PC-9 (cell line): Measurements from ENCODE around the gene CYB5B. TPM values are rescaled to one million over a fixed set of nuclear protein-coding genes. Genes with fewer than 3 reads are reported as not detected.

Source experiments
- BruUV-seq: library from RNA; stranded (reverse); fragments of 400-500 nt; replicated peaks from 2 replicates; lab custom pipeline; 2021; lab: Mats Ljungman, UMichigan
- CTCF ChIA-PET: fragments of 300-600 bp; sonication (Branson Sonifier 250); formaldehyde crosslinking; loops from one replicate; lab custom pipeline; 2022; ENCODE audit warnings: antibody characterized with exemption; lab: Charles Lee
- POLR2A ChIA-PET: fragments of 300-600 bp; sonication (Branson Sonifier 250); formaldehyde crosslinking; loops from one replicate; lab custom pipeline; 2022; ENCODE audit warnings: antibody characterized with exemption; ENCODE audit not compliant: unreplicated experiment; lab: Charles Lee
- DNase-seq, 2 experiments: peaks; one replicate each; pipeline versions ENCODE4 v3.0.0 to v3.0.0-alpha.2; 2015 to 2022; ENCODE audit warnings: mixed read lengths in 1 of 2
- H2AFZ ChIP-seq: fragments of 200-600 bp; sonication (generic); 2 replicates; pipeline ENCODE4 v1.8.1; 2017; ENCODE audit warnings: antibody characterized with exemption
- H3F3A ChIP-seq: fragments of 200-600 bp; sonication (generic); 2 replicates; pipeline ENCODE4 v1.8.1; 2017; ENCODE audit warnings: antibody characterized with exemption, mild to moderate bottlenecking, low read depth; ENCODE audit not compliant: insufficient read depth
- H3K27ac ChIP-seq: fragments of 200-600 bp; sonication (generic); 2 replicates; pipeline ENCODE4 v1.6.1; 2016; ENCODE audit warnings: mixed run types
- H3K27me3 ChIP-seq: fragments of 200-600 bp; sonication (generic); 2 replicates; pipeline ENCODE4 v1.6.1; 2016; ENCODE audit warnings: low read depth, mixed run types; ENCODE audit not compliant: insufficient read depth
- H3K36me3 ChIP-seq: fragments of 200-600 bp; sonication (generic); 2 replicates; pipeline ENCODE4 v1.6.1; 2016; ENCODE audit warnings: low read depth, mixed run types
- H3K4me1 ChIP-seq: fragments of 200-600 bp; sonication (generic); replicated peaks from 2 replicates; pipeline ENCODE4 v1.6.1; 2016; ENCODE audit warnings: mixed run types; ENCODE audit not compliant: insufficient read depth
- H3K4me2 ChIP-seq: fragments of 200-600 bp; sonication (generic); 2 replicates; pipeline ENCODE4 v1.6.1; 2017; ENCODE audit warnings: mixed run types
- H3K4me3 ChIP-seq: fragments of 200-600 bp; sonication (generic); 2 replicates; pipeline ENCODE4 v1.6.1; 2016; ENCODE audit warnings: mixed run types
- H3K79me2 ChIP-seq: fragments of 200-600 bp; sonication (generic); 2 replicates; pipeline ENCODE4 v1.6.1; 2017; ENCODE audit warnings: low read depth, mixed run types
- H3K9me2 ChIP-seq: fragments of 200-600 bp; sonication (generic); 2 replicates; pipeline ENCODE4 v1.8.1; 2017; ENCODE audit warnings: mild to moderate bottlenecking; ENCODE audit not compliant: insufficient read depth
- H3K9me3 ChIP-seq: fragments of 200-600 bp; sonication (generic); 2 replicates; pipeline ENCODE4 v1.8.1; 2016; ENCODE audit warnings: low read depth; ENCODE audit not compliant: insufficient read depth
- H4K20me1 ChIP-seq: fragments of 200-600 bp; sonication (generic); 2 replicates; pipeline ENCODE4 v1.8.1; 2017; ENCODE audit not compliant: insufficient read depth
- CTCF ChIP-seq: fragments of 200-600 bp; sonication (generic); conservative IDR thresholded peaks from 2 replicates; pipeline ENCODE4 v1.6.1; 2017; ENCODE audit warnings: mixed run types, antibody characterized with exemption, mild to moderate bottlenecking, moderate library complexity
- EZH2 ChIP-seq: fragments of 200-600 bp; sonication (generic); IDR thresholded peaks from 2 replicates; pipeline ENCODE4 v1.8.0; 2017; ENCODE audit warnings: antibody characterized with exemption, low read depth
- intact Hi-C: fragments of 100-400 bp; cut with micrococcal nuclease; formaldehyde crosslinking; loops from one replicate; pipeline ENCODE4 v1.10.0; 2022; ENCODE audit not compliant: unreplicated experiment
- total RNA-seq: library from RNA; stranded (reverse); gene quantifications from 2 replicates; pipeline ENCODE4 v1.2.3, GENCODE V29; 2021

Gene CYB5B
- total RNA-seq, 1 experiment from 2014 or later = 29.3 TPM

GRCh38 chr16:69417520-69418199 lies 6.8 kb upstream of the CYB5B start:
- BruUV-seq = no TSS peak
- peak in 1 of 2 experiments; percentile 51 for DNase-seq
- Histone ChIP-seq H3F3A (peaks cover 14% of the 10 kb centered on the region; the same call in 1 of the 2 replicates), H3K27ac (peak overlapping the region; percentile 26; the same call in 1 of the 2 replicates), H3K79me2 (no peaks in the 10 kb centered on the region), H2AFZ (no peak overlapping the region), H3K4me1 (peaks cover 20% of the 10 kb centered on the region), H4K20me1 (no peaks in the 10 kb centered on the region), H3K4me2 (peak overlapping the region; percentile 18; the same call in 1 of the 2 replicates), H3K9me2 (no peaks in the 10 kb centered on the region), H3K9me3 (no peaks in the 10 kb centered on the region), H3K27me3 (no peaks in the 10 kb centered on the region), H3K4me3 (no peak overlapping the region), H3K36me3 (no peaks in the 10 kb centered on the region)
- intact Hi-C loops = no loop called here
- TF ChIP-seq EZH2 (no peak), CTCF (no peak)
- ChIA-PET CTCF (interaction anchor here (0.7 kb wide), 1 partner anchor 237 kb away, joined by 5 read pairs; no protein-coding TSS in a partner anchor), POLR2A (interaction anchor here (0.6 kb wide), 1 partner anchor 21 kb away, joined by 3 read pairs; no protein-coding TSS in a partner anchor)

- DNase-seq = no peak
- Histone ChIP-seq H3K9me2 (no peaks in the 10 kb centered on the region), H3K27ac (no peak overlapping the region), H4K20me1 (no peaks in the 10 kb centered on the region), H3F3A (peaks cover 28% of the 10 kb centered on the region; the same call in 1 of the 2 replicates), H3K4me3 (no peak overlapping the region), H3K79me2 (peaks cover 5% of the 10 kb centered on the region), H3K9me3 (no peaks in the 10 kb centered on the region), H3K4me1 (peaks cover 20% of the 10 kb centered on the region), H2AFZ (no peak overlapping the region), H3K4me2 (no peak overlapping the region), H3K27me3 (no peaks in the 10 kb centered on the region), H3K36me3 (no peaks in the 10 kb centered on the region)
- TF ChIP-seq CTCF (no peak), EZH2 (no peak)
- ChIA-PET CTCF (interaction anchor here (0.7 kb wide), 1 partner anchor 187 kb away, joined by 4 read pairs; no protein-coding TSS in a partner anchor), POLR2A (no interaction called here)
- intact Hi-C loops = loop anchor here (10.0 kb wide), 1 partner anchor 145 kb away; the partner anchor contains the start of gene NFAT5
- BruUV-seq = no TSS peak
Observed at GRCh38 chr16:69419956-69420355, 4.5 kb upstream of the CYB5B start.

- CTCF ChIA-PET = no interaction called here
Observed at GRCh38 chr16:69423189-69423588, 1.2 kb upstream of the CYB5B start.

More at GRCh38 chr16:69423189-69423588, 1.2 kb upstream of the CYB5B start:
- H3K4me2 ChIP-seq = no peak overlapping the region
- H3K9me2 ChIP-seq = no peaks in the 10 kb centered on the region
- H2AFZ ChIP-seq = no peak overlapping the region
- no peak for DNase-seq
- intact Hi-C loops = loop anchor here (10.0 kb wide), 1 partner anchor 142 kb away; the partner anchor contains the start of gene NFAT5
- no peaks in the 10 kb centered on the region; the same call in 1 of the 2 replicates for H4K20me1 ChIP-seq
- H3K27ac ChIP-seq = no peak overlapping the region
- no peak overlapping the region for H3K4me3 ChIP-seq
- peaks cover 24% of the 10 kb centered on the region for H3F3A ChIP-seq
- peaks cover 15% of the 10 kb centered on the region for H3K36me3 ChIP-seq
- peaks cover 10% of the 10 kb centered on the region for H3K4me1 ChIP-seq
- H3K9me3 ChIP-seq = no peaks in the 10 kb centered on the region
- no peaks in the 10 kb centered on the region for H3K27me3 ChIP-seq
- no peak for TF ChIP-seq EZH2
- TF ChIP-seq CTCF = no peak
- BruUV-seq = no TSS peak
- POLR2A ChIA-PET = no interaction called here
- peaks cover 37% of the 10 kb centered on the region for H3K79me2 ChIP-seq
